ENCODE measurements around the gene EGFL7. TPM values are rescaled to one million over a fixed set of nuclear protein-coding genes. Genes with fewer than 3 reads are reported as not detected.

The EGFL7 gene
- total RNA-seq, 1 donor from 2014 or later, result 6.9 TPM

DNA sequence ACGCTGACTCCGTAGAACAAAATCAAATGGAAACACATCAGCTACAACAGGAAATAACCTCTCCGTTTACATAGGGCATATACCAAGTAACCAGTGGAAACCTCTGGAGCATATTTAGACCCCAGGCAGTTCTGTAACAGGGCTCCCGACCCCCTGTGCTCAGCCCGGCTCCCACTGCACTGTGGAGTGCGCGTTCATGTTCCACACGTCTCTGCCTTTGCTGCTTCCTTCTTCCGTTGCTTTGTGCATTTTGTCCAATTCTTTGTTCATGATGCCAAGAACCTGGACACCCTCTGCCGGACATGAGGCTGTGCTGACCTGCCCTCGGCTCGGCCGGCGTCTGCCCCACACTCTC, 30.4 kb downstream of the EGFL7 start:
- peaks cover 9% of the 10 kb centered on the region for H3K4me1 Mint-ChIP-seq (ENCODE audit: unreplicated experiment)
- H3K9me3 Mint-ChIP-seq (ENCODE audit: unreplicated experiment), result no peaks in the 10 kb centered on the region
- TF ChIP-seq, protein P1, sequence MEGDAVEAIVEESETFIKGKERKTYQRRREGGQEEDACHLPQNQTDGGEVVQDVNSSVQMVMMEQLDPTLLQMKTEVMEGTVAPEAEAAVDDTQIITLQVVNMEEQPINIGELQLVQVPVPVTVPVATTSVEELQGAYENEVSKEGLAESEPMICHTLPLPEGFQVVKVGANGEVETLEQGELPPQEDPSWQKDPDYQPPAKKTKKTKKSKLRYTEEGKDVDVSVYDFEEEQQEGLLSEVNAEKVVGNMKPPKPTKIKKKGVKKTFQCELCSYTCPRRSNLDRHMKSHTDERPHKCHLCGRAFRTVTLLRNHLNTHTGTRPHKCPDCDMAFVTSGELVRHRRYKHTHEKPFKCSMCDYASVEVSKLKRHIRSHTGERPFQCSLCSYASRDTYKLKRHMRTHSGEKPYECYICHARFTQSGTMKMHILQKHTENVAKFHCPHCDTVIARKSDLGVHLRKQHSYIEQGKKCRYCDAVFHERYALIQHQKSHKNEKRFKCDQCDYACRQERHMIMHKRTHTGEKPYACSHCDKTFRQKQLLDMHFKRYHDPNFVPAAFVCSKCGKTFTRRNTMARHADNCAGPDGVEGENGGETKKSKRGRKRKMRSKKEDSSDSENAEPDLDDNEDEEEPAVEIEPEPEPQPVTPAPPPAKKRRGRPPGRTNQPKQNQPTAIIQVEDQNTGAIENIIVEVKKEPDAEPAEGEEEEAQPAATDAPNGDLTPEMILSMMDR (IDR thresholded peaks at IDR 0.05), result no peak
- H3K36me3 Mint-ChIP-seq (ENCODE audit: unreplicated experiment), result no peaks in the 10 kb centered on the region
- no peak overlapping the region for H3K4me3 Mint-ChIP-seq (ENCODE audit: unreplicated experiment)
- peaks cover 4% of the 10 kb centered on the region for H3K27me3 Mint-ChIP-seq (ENCODE audit: unreplicated experiment)
- DNase-seq (ENCODE audit: extremely low spot score, unreplicated experiment), result no peak
- H3K27ac Mint-ChIP-seq (ENCODE audit: unreplicated experiment), result no peak overlapping the region

GRCh38 chr9:136693490-136694162, 30.9 kb downstream of the EGFL7 start:
- no peak overlapping the region for H3K4me3 Mint-ChIP-seq (ENCODE audit: unreplicated experiment)
- no peak overlapping the region for H3K27ac Mint-ChIP-seq (ENCODE audit: unreplicated experiment)
- DNase-seq (ENCODE audit: extremely low spot score, unreplicated experiment), result no peak
- H3K4me1 Mint-ChIP-seq (ENCODE audit: unreplicated experiment), result peaks cover 9% of the 10 kb centered on the region
- H3K9me3 Mint-ChIP-seq (ENCODE audit: unreplicated experiment), result no peaks in the 10 kb centered on the region
- no peaks in the 10 kb centered on the region for H3K36me3 Mint-ChIP-seq (ENCODE audit: unreplicated experiment)
- peaks cover 5% of the 10 kb centered on the region for H3K27me3 Mint-ChIP-seq (ENCODE audit: unreplicated experiment)
- TF ChIP-seq, protein P1 (IDR thresholded peaks at IDR 0.05), result no peak

DNA sequence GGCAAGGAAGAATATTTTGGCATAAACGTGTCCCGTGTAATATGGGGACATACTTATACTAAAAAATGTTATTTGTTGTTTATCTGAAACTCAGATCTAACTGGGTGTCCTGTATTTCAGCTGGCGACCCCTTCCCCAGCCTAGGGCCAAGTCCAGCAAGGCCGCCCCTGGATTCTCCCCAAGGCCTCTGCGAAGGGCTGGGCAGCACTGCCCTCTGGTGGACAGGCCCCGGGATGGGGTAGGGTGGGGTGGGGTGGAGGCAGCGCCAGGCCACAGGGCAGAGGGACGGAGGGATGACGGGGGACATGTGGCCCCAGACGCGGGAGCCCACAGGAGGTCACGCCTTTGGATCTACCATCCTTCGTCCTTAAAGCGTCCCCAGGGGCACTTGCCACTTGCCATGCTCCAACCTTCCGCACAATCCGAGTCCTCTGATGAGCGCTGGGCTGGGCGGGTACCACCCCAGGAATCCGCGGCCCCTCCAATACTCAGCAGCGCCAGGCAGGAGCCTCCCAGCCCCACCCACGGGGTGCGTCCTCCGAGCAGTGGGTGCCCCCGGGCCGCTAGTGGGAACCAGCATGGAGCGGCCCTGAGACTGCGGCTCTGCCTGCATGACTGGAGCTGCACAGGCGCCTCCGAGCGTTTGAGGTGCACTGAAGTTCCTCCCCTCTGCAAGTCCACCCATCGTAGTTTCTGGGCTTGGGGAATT, 31.6 kb downstream of the EGFL7 start:
- TF ChIP-seq, protein P1 (IDR thresholded peaks at IDR 0.05), result peak; percentile 66
- peaks cover 10% of the 10 kb centered on the region for H3K27me3 Mint-ChIP-seq (ENCODE audit: unreplicated experiment)
- DNase-seq (ENCODE audit: extremely low spot score, unreplicated experiment), result no peak
- H3K4me3 Mint-ChIP-seq (ENCODE audit: unreplicated experiment), result no peak overlapping the region
- H3K27ac Mint-ChIP-seq (ENCODE audit: unreplicated experiment), result no peak overlapping the region
- no peaks in the 10 kb centered on the region for H3K9me3 Mint-ChIP-seq (ENCODE audit: unreplicated experiment)
- peaks cover 11% of the 10 kb centered on the region for H3K4me1 Mint-ChIP-seq (ENCODE audit: unreplicated experiment)
- no peaks in the 10 kb centered on the region for H3K36me3 Mint-ChIP-seq (ENCODE audit: unreplicated experiment)

GRCh38 chr9:136694872-136695247, 32.1 kb downstream of the EGFL7 start:
- H3K9me3 Mint-ChIP-seq (ENCODE audit: unreplicated experiment), result no peaks in the 10 kb centered on the region
- no peak overlapping the region for H3K27ac Mint-ChIP-seq (ENCODE audit: unreplicated experiment)
- TF ChIP-seq, protein P1 (IDR thresholded peaks at IDR 0.05), result no peak
- H3K36me3 Mint-ChIP-seq (ENCODE audit: unreplicated experiment), result no peaks in the 10 kb centered on the region
- DNase-seq (ENCODE audit: extremely low spot score, unreplicated experiment), result no peak
- H3K4me1 Mint-ChIP-seq (ENCODE audit: unreplicated experiment), result peaks cover 11% of the 10 kb centered on the region
- no peak overlapping the region for H3K4me3 Mint-ChIP-seq (ENCODE audit: unreplicated experiment)
- H3K27me3 Mint-ChIP-seq (ENCODE audit: unreplicated experiment), result peaks cover 10% of the 10 kb centered on the region

GRCh38 chr9:136695435-136695895, 32.7 kb downstream of the EGFL7 start:
- Mint-ChIP-seq H3K9me3 (ENCODE audit: unreplicated experiment) (no peaks in the 10 kb centered on the region), H3K27me3 (ENCODE audit: unreplicated experiment) (peaks cover 13% of the 10 kb centered on the region), H3K27ac (ENCODE audit: unreplicated experiment) (no peak overlapping the region), H3K4me3 (ENCODE audit: unreplicated experiment) (no peak overlapping the region), H3K4me1 (ENCODE audit: unreplicated experiment) (peaks cover 11% of the 10 kb centered on the region), H3K36me3 (ENCODE audit: unreplicated experiment) (no peaks in the 10 kb centered on the region)
- TF ChIP-seq, protein P1 (IDR thresholded peaks at IDR 0.05), result no peak
- DNase-seq (ENCODE audit: extremely low spot score, unreplicated experiment), result no peak

Data from osteocyte (in vitro differentiated cells).